ENCODE data around the gene SLC22A5. TPM values are rescaled to one million over a fixed set of nuclear protein-coding genes. Genes with fewer than 3 reads are reported as not detected.
A peak's percentile ranks its signal among the peaks of the same experiment; 100 is the strongest.

Gene SLC22A5
- total RNA-seq, 6 donors from 2014 or later: 7.9 to 22.0 (median 12.7) TPM

- Histone ChIP-seq H3K4me1 (peaks cover 41 to 52% (median 46%) of the 10 kb centered on the region in 4 donors), H3K36me3 (peaks cover 5 to 23% (median 18%) of the 10 kb centered on the region in 4 donors), H3K27me3 (no peaks in the 10 kb centered on the region), H3K9me3 (no peaks in the 10 kb centered on the region), H3K4me3 (no peak overlapping the region), H3K27ac (peak overlapping the region; percentile 84 to 92 (median 86))
- ATAC-seq (ENCODE audit: low FRiP score in 2 of 2) (peak in 1 of 2 donors; percentile 70), DNase-seq (peak in 1 of 2 donors; percentile 62)
- WGBS, 2 donors: 93 to 95% methylated on average over 10 of the region's 10 CpGs
- TF ChIP-seq POLR2A (IDR thresholded peaks at IDR 0.05) (no peak), POLR2AphosphoS5 (IDR thresholded peaks at IDR 0.05) (peak in 1 of 2 donors; percentile 48), CTCF (IDR thresholded peaks at IDR 0.05) (no peak), EP300 (IDR thresholded peaks at IDR 0.05) (no peak)
These were observed 20.2 kb downstream of the SLC22A5 start for GRCh38 chr5:132389585-132390286.

GRCh38 chr5:132391247-132391646, 21.7 kb downstream of the SLC22A5 start:
- Histone ChIP-seq H3K4me3 (no peak overlapping the region), H3K27me3 (no peaks in the 10 kb centered on the region), H3K9me3 (no peaks in the 10 kb centered on the region), H3K36me3 (peaks cover 5 to 35% (median 19%) of the 10 kb centered on the region in 4 donors), H3K27ac (peak overlapping the region in 3 of 4 donors; percentile 15 to 89 (median 33)), H3K4me1 (peaks cover 33 to 43% (median 37%) of the 10 kb centered on the region in 4 donors)
- DNase-seq (no peak), ATAC-seq (ENCODE audit: low FRiP score in 2 of 2) (no peak)
- no peak for TF ChIP-seq EP300 (IDR thresholded peaks at IDR 0.05)
- no peak for TF ChIP-seq CTCF (IDR thresholded peaks at IDR 0.05)
- no peak for TF ChIP-seq POLR2AphosphoS5 (IDR thresholded peaks at IDR 0.05)
- TF ChIP-seq POLR2A (IDR thresholded peaks at IDR 0.05): no peak
- WGBS, 2 donors: 66 to 88% methylated on average over 5 of the region's 5 CpGs

GRCh38 chr5:132391870-132392269, 22.4 kb downstream of the SLC22A5 start:
- Histone ChIP-seq H3K27me3 (no peaks in the 10 kb centered on the region), H3K9me3 (no peaks in the 10 kb centered on the region), H3K4me3 (no peak overlapping the region), H3K4me1 (peaks cover 27 to 37% (median 31%) of the 10 kb centered on the region in 4 donors), H3K27ac (peak overlapping the region in 2 of 4 donors; percentile 33 to 89), H3K36me3 (peaks cover 5 to 35% (median 19%) of the 10 kb centered on the region in 4 donors)
- TF ChIP-seq CTCF (IDR thresholded peaks at IDR 0.05) (no peak), EP300 (IDR thresholded peaks at IDR 0.05) (no peak), POLR2A (IDR thresholded peaks at IDR 0.05) (no peak), POLR2AphosphoS5 (IDR thresholded peaks at IDR 0.05) (no peak)
- ATAC-seq (ENCODE audit: low FRiP score in 2 of 2) (no peak), DNase-seq (no peak)

GRCh38 chr5:132392411-132392810, 22.9 kb downstream of the SLC22A5 start:
- TF ChIP-seq EP300 (IDR thresholded peaks at IDR 0.05): no peak
- Histone ChIP-seq H3K36me3 (peaks cover 5 to 35% (median 19%) of the 10 kb centered on the region in 4 donors), H3K4me3 (no peak overlapping the region), H3K9me3 (no peaks in the 10 kb centered on the region), H3K27ac (no peak overlapping the region), H3K4me1 (peaks cover 21 to 32% (median 26%) of the 10 kb centered on the region in 4 donors), H3K27me3 (no peaks in the 10 kb centered on the region)
- 83 to 86% methylated on average over 8 of the region's 8 CpGs for WGBS, 2 donors
- DNase-seq: no peak
- no peak for ATAC-seq (ENCODE audit: low FRiP score in 2 of 2)

- Histone ChIP-seq H3K4me1 (peaks cover 13 to 24% (median 18%) of the 10 kb centered on the region in 4 donors), H3K36me3 (peaks cover 5 to 35% (median 19%) of the 10 kb centered on the region in 4 donors), H3K9me3 (no peaks in the 10 kb centered on the region), H3K27ac (no peak overlapping the region), H3K4me3 (no peak overlapping the region), H3K27me3 (no peaks in the 10 kb centered on the region)
- DNase-seq: no peak
- 95 to 96% methylated on average over 6 of the region's 6 CpGs for WGBS, 2 donors
- TF ChIP-seq CTCF (IDR thresholded peaks at IDR 0.05): no peak
- TF ChIP-seq EP300 (IDR thresholded peaks at IDR 0.05): no peak
- TF ChIP-seq POLR2A (IDR thresholded peaks at IDR 0.05): no peak
- TF ChIP-seq POLR2AphosphoS5 (IDR thresholded peaks at IDR 0.05): no peak
- no peak for ATAC-seq (ENCODE audit: low FRiP score in 2 of 2)
These were observed 23.7 kb downstream of the SLC22A5 start for GRCh38 chr5:132392978-132393825.

Measured in upper lobe of left lung (tissue), 6 donors.